Measurements from ENCODE around the gene KLB.

- TF ChIP-seq CTCF (IDR thresholded peaks at IDR 0.05) (no peak), EP300 (IDR thresholded peaks at IDR 0.05) (no peak), POLR2A (IDR thresholded peaks at IDR 0.05) (no peak), POLR2AphosphoS5 (IDR thresholded peaks at IDR 0.05) (no peak)
Measured at GRCh38 chr4:39426728-39427127, 20.0 kb downstream of the KLB start.
